GM21423 (cell line): Measurements from ENCODE around the gene IFT22.
"Not testable (repeated sequence)": the region's sequence is repeated elsewhere in the genome, so short reads cannot be mapped to it uniquely, and the experiment has no call there.

ENCODE experiments used
- ATAC-seq: cut with Tn5 transposase; IDR thresholded peaks from one replicate; pipeline ENCODE4 v1.9.1; 2021; ENCODE audit warnings: mild to moderate bottlenecking, moderate library complexity; ENCODE audit not compliant: unreplicated experiment

IFT22 gene

DNA sequence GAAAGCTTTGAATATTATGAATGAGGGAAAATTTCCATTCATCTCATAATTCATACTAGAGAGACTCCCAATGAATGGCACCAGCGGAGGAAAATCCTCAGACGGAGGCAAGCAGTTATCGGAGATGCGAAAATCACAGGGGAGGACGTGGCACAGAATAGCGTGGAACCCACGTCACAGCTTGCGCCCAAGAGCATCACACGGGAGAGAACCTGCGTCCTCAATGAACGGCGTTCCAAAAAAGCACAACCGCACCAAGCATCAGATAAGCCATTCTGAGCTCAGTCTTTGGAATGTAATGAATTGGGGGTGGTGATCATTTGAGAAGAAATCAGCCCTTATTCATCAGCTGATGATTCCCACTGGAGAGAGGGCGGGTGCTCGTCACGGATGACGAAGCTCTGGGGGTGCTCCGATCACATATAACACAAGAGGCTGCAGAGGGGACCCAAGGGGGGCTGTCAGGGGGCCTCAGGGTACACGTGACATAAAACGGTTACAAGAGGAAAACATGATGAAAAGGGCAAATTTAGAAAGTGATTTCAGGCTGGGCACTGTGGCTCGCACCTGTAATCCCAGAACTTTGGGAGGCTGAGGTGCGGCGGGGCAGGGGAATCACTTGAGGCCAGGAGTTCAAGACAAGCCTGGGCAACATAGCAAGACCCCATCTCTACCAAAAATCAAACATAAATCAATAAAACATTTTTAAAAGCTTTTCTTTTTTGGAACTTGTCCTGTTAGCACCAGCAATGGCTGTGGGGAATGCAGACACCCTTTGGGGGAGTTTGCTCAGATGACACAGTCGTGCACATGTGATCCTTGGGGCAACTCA is 42.9 kb downstream of the IFT22 start:
- no peak for ATAC-seq

DNA sequence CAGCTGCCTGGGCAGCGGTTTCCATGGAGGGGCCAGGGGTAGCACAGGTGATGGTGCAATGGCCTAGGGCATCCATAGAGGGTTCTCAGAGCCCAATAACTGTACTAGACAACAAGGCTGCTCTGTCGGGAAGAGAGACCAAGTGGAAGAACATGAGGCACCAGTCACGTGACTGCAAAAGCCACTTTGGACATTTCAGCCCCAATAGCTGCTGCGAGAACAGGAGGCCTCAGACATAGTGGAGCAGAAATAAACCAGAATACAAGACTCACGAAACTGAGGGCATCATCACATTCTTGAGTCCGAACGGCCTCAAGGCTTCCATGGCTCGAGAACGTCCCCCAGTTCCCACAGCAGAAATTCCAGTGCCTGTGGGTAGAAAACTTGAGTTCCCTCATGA is 44.5 kb downstream of the IFT22 start:
- no peak for ATAC-seq

DNA sequence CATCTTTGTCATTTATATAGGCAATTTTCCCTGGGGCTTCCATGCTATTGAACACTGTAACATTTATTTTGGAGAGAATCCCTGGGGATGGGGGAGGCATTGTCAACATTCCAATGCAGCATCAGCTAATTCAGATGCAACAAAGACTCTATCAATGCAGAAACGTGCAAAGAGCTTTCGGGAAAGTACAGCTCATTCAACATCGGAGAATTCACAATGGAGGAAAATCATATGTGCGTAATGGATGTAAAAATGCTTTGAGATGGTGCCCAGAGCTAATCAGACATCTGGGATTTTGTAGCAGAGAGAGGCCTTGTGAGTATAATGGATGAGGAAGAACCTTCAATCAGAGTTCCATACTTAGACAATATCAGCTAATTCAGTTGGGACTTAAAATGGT is 48.4 kb downstream of the IFT22 start:
- no peak for ATAC-seq

DNA sequence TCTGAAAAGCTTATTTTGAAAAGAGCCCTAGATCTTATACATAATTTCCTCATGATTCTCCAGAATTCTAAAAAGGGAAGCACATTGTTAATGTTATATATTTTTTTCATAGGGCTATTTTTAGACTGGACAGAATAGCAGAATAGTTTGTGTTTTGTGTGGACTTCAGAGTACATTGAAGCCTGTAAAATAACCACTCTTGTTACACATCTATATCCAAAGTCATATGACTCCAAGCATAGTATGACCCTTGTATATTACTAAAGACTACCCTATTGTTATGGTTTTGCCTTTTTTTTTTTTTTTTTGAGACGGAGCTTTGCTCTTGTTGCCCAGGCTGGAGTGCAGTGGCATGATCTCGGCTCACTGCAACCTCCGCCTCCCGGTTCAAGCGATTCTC is 50.6 kb downstream of the IFT22 start:
- no peak for ATAC-seq

- no peak for ATAC-seq
Observed at GRCh38 chr7:101269664-101270063, 51.9 kb downstream of the IFT22 start.

- ATAC-seq: no peak
Observed at GRCh38 chr7:101265622-101266516, 55.7 kb downstream of the IFT22 start.

DNA sequence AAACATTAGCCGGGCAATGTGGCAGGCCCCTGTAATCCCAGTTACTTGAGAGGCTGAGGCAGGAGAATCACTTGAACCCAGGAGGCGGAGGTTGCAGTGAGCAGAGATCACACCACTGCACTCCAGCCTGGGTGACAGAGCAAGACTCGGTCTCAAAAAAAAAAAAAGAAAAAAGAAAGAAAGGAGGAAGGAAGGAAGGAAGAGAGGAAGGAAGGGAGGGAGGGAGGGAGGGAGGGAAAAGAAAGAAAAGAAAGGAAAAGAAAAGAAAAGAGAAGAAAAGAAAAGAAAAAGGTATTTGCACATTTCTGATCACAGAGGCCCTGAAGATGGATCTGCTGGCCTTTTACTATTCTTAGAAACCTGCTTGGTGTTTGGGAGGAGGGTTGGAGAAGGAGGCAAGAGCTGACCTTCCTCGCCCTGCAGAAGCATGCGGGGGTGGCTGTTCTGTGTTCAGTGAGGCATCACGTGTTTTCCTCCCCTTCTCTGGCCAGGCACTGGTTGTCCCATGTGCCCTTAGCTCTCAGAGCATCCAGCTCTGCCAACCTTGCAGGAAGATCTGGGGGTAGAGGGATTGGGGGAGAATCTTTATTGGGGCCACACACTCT is 57.4 kb downstream of the IFT22 start:
- not testable (repeated sequence) for ATAC-seq
